Measurements from ENCODE around the gene PRCP. TPM values are rescaled to one million over a fixed set of nuclear protein-coding genes. Genes with fewer than 3 reads are reported as not detected.
A peak's percentile ranks its signal among the peaks of the same experiment; 100 is the strongest.

The PRCP gene
- total RNA-seq, 6 experiments from 2014 or later, result 51.2 to 63.3 (median 57.5) TPM

DNA sequence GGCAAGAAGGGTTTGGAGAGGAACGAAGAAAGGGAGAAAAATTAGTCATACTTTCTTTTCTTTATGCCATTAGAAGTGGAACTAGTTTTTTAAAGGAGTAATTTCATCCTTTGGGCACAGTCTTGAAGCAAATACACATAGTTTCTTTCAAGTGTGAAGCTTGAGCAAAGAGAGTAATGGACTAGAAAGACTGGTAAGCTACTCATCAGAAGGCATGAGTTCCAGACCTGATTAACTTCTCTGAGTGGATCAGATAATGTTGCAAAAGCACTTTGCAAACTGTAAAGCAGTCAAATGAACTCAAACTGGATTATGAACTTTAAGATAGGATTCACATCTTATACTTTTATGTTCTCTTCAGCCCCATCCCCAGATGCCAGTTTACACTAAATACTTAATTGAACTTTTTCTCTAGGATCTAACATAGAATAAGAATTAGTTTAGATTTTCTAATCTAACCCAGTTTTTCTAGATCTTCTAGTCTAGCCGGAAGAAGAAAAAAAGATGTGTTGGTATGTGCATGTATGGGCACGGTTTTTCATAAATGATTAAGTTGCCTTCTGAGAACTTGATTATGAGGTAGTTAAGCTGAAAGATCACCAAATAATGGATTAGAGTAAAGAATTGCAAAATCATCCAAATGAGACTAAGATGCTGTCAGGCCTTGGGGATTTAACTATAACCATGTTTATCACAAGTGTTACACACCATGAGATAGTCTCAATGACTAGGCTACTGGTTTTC, 3.8 kb upstream of the PRCP start:
- Mint-ChIP-seq H3K36me3 (ENCODE audit: low read depth) (no peaks in the 10 kb centered on the region), H3K4me1 (ENCODE audit: low read depth) (peaks cover 55% of the 10 kb centered on the region), H3K27me3 (ENCODE audit: insufficient read depth) (no peaks in the 10 kb centered on the region), H3K9me3 (no peaks in the 10 kb centered on the region), H3K4me3 (no peak overlapping the region), H3K27ac (no peak overlapping the region)
- DNase-seq, result no peak
- TF ChIP-seq, protein P1, sequence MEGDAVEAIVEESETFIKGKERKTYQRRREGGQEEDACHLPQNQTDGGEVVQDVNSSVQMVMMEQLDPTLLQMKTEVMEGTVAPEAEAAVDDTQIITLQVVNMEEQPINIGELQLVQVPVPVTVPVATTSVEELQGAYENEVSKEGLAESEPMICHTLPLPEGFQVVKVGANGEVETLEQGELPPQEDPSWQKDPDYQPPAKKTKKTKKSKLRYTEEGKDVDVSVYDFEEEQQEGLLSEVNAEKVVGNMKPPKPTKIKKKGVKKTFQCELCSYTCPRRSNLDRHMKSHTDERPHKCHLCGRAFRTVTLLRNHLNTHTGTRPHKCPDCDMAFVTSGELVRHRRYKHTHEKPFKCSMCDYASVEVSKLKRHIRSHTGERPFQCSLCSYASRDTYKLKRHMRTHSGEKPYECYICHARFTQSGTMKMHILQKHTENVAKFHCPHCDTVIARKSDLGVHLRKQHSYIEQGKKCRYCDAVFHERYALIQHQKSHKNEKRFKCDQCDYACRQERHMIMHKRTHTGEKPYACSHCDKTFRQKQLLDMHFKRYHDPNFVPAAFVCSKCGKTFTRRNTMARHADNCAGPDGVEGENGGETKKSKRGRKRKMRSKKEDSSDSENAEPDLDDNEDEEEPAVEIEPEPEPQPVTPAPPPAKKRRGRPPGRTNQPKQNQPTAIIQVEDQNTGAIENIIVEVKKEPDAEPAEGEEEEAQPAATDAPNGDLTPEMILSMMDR (IDR thresholded peaks at IDR 0.05), result no peak

- H3K27ac Mint-ChIP-seq, result no peak overlapping the region
- H3K27me3 Mint-ChIP-seq (ENCODE audit: insufficient read depth), result no peaks in the 10 kb centered on the region
- TF ChIP-seq, protein P1 (IDR thresholded peaks at IDR 0.05), result no peak
- H3K4me1 Mint-ChIP-seq (ENCODE audit: low read depth), result peaks cover 48% of the 10 kb centered on the region
- H3K4me3 Mint-ChIP-seq, result peak overlapping the region; percentile 93
- no peak for DNase-seq
- H3K36me3 Mint-ChIP-seq (ENCODE audit: low read depth), result no peaks in the 10 kb centered on the region
- H3K9me3 Mint-ChIP-seq, result no peaks in the 10 kb centered on the region
Measured at GRCh38 chr11:82902880-82903279, 2.6 kb upstream of the PRCP start.

DNA sequence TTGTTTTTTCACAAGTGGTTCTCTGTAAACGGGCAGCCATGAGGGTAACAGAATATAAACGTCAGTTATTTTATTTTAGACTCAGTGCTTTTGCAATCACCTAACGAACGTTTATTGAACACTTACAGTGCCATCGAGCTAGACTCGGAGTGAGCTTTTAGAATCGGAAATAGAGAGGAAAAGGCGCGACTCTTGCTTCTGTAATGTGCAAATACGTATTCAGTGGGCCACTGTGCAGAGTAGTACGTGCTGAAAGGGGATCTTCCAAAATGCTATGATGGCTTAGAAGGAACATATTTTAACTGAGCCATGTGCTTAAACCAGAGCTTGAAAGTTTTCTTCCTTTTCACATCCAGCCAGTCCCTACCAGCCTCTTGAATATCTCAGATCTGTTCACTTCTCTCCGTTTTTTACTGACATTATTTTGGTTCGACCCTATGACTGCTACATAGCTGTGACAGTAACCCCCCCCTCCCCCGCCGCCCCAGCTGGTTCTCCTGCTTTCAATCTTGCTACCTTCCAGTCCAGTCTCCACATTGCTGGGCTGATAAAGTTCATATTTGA, 1.8 kb upstream of the PRCP start:
- Mint-ChIP-seq H3K27ac (peak overlapping the region; percentile 45), H3K9me3 (no peaks in the 10 kb centered on the region), H3K27me3 (ENCODE audit: insufficient read depth) (no peaks in the 10 kb centered on the region), H3K4me3 (peak overlapping the region; percentile 93), H3K36me3 (ENCODE audit: low read depth) (no peaks in the 10 kb centered on the region), H3K4me1 (ENCODE audit: low read depth) (peaks cover 46% of the 10 kb centered on the region)
- TF ChIP-seq, protein P1 (IDR thresholded peaks at IDR 0.05), result no peak
- DNase-seq, result no peak

DNA sequence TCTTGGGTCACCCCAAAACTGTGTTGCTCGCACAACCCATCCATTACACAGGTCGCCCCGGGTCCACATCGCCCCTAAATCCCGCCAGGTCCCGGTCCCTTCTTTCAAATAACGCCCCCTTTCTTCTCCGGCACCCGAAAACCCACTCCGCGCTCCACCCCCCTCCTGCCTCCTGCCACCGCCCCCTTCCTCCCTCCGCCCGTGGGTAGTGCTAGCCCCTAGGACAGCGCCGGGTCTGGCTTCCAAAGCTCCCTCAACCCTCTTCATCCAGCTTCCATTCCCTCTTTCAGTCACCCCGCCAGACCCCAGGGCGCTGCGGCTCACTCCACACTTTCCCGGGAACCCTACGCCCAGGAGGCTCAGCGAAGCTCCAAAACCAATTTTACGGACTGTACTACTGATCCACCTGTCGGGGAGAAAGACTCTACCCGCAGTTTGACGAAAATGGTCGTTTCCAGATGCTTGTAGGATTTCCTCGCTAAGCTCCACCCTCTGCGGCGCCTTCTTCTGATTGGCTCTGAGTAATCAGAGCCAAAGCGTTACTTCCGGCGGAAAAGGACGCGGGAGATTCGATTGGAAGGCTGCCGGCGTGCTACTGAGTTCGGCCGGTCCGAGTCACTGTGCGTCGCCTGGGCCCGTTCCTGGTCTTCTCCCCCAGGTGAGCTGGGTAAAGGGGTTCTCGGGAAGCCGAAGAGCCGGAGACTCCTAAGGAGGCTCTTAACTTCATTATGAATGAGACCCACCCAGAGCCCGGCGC, 1.1 kb upstream of the PRCP start, which contains the start of gene DDIAS:
DDIAS (plus strand) TSS at position 572 of the 757 bp plus-strand sequence. CDS start 13,003 bp downstream, outside the sequence.
- peak within 1 kb of the TSS; percentile 93 for H3K4me3 Mint-ChIP-seq
- peak within 1 kb of the TSS; percentile 99 for H3K27ac Mint-ChIP-seq
- no peaks in the 10 kb centered on the region for H3K27me3 Mint-ChIP-seq (ENCODE audit: insufficient read depth)
- DNase-seq, result peak; percentile 97
- H3K36me3 Mint-ChIP-seq (ENCODE audit: low read depth), result no peaks in the 10 kb centered on the region
- no peaks in the 10 kb centered on the region for H3K9me3 Mint-ChIP-seq
- H3K4me1 Mint-ChIP-seq (ENCODE audit: low read depth), result peaks cover 39% of the 10 kb centered on the region
- TF ChIP-seq, protein P1 (IDR thresholded peaks at IDR 0.05), result peak; percentile 9; the same call in 1 of the 2 replicates

- H3K27ac Mint-ChIP-seq, result peak overlapping the region; percentile 99
- H3K27me3 Mint-ChIP-seq (ENCODE audit: insufficient read depth), result no peaks in the 10 kb centered on the region
- DNase-seq, result no peak
- H3K4me3 Mint-ChIP-seq, result peak overlapping the region; percentile 93
- H3K36me3 Mint-ChIP-seq (ENCODE audit: low read depth), result no peaks in the 10 kb centered on the region
- no peaks in the 10 kb centered on the region for H3K9me3 Mint-ChIP-seq
- TF ChIP-seq, protein P1 (IDR thresholded peaks at IDR 0.05), result no peak
- H3K4me1 Mint-ChIP-seq (ENCODE audit: low read depth), result peaks cover 38% of the 10 kb centered on the region
Measured at GRCh38 chr11:82899957-82900276, 313 bp downstream of the PRCP start.

Measured in HFFc6 (cell line).